Stimulated activated CD4-positive, alpha-beta T cell treated with anti-CD3 and anti-CD28 coated beads, Interleukin-1b, Interleukin-23, amount 100 ng/mL, for 24 hours (primary cell): Measurements from ENCODE around the gene KCNK6.
A peak's percentile ranks its signal among the peaks of the same experiment; 100 is the strongest.
"Not testable (repeated sequence)": the region's sequence is repeated elsewhere in the genome, so short reads cannot be mapped to it uniquely, and the experiment has no call there.

Experiments used
- DNase-seq, 4 experiments: peaks; one replicate each; pipeline ENCODE4 v3.0.0-alpha.2; 2020; ENCODE audit warnings: low read depth in 4 of 4, low spot score in 1 of 4

KCNK6 gene

GRCh38 chr19:38321646-38322196, 2.1 kb downstream of the KCNK6 start:
- no peak for DNase-seq

- DNase-seq = no peak
These were observed 3.6 kb downstream of the KCNK6 start for GRCh38 chr19:38323291-38323690.

GRCh38 chr19:38324431-38324830, 4.8 kb downstream of the KCNK6 start:
- DNase-seq = no peak

GRCh38 chr19:38326591-38326990, 6.9 kb downstream of the KCNK6 start:
- no peak for DNase-seq

GRCh38 chr19:38329651-38330050, 10.0 kb downstream of the KCNK6 start:
- no peak for DNase-seq

GRCh38 chr19:38331728-38332127, 12.1 kb downstream of the KCNK6 start:
- no peak for DNase-seq

GRCh38 chr19:38333245-38333644, 13.6 kb downstream of the KCNK6 start:
- DNase-seq = no peak

GRCh38 chr19:38335949-38336637, 16.4 kb downstream of the KCNK6 start:
- DNase-seq = peak; percentile 81 to 94 (median 90)

- peak; percentile 83 to 92 (median 90) for DNase-seq
These were observed 17.2 kb downstream of the KCNK6 start for GRCh38 chr19:38336638-38337359.

GRCh38 chr19:38337360-38337653, 17.7 kb downstream of the KCNK6 start:
- DNase-seq = no peak

- not testable (repeated sequence) for DNase-seq
These were observed 19.4 kb downstream of the KCNK6 start for GRCh38 chr19:38339011-38339410.

GRCh38 chr19:38340927-38341326, 21.3 kb downstream of the KCNK6 start:
- no peak for DNase-seq

GRCh38 chr19:38346837-38347236, 27.2 kb downstream of the KCNK6 start:
- DNase-seq = no peak

GRCh38 chr19:38350883-38351282, 31.2 kb downstream of the KCNK6 start:
- no peak for DNase-seq

GRCh38 chr19:38351865-38352395, 32.3 kb downstream of the KCNK6 start:
- DNase-seq = no peak

- no peak for DNase-seq
These were observed 33.0 kb downstream of the KCNK6 start for GRCh38 chr19:38352611-38353010.

GRCh38 chr19:38355728-38356725, 36.4 kb downstream of the KCNK6 start:
- no peak for DNase-seq

- DNase-seq = no peak
These were observed 38.4 kb downstream of the KCNK6 start for GRCh38 chr19:38358071-38358470.

- DNase-seq = no peak
These were observed 39.8 kb downstream of the KCNK6 start for GRCh38 chr19:38359242-38360021.

GRCh38 chr19:38360351-38360750, 40.7 kb downstream of the KCNK6 start:
- DNase-seq = no peak
